Activated T-cell treated with anti-CD3 and anti-CD28 coated beads for 48 hours (primary cell): ENCODE results near the gene TBCE.

Source experiments
- DNase-seq: peaks from one replicate; pipeline ENCODE4 v3.0.0-alpha.2; 2020; ENCODE audit warnings: low read depth

TBCE gene, protein sequence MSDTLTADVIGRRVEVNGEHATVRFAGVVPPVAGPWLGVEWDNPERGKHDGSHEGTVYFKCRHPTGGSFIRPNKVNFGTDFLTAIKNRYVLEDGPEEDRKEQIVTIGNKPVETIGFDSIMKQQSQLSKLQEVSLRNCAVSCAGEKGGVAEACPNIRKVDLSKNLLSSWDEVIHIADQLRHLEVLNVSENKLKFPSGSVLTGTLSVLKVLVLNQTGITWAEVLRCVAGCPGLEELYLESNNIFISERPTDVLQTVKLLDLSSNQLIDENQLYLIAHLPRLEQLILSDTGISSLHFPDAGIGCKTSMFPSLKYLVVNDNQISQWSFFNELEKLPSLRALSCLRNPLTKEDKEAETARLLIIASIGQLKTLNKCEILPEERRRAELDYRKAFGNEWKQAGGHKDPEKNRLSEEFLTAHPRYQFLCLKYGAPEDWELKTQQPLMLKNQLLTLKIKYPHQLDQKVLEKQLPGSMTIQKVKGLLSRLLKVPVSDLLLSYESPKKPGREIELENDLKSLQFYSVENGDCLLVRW

DNA sequence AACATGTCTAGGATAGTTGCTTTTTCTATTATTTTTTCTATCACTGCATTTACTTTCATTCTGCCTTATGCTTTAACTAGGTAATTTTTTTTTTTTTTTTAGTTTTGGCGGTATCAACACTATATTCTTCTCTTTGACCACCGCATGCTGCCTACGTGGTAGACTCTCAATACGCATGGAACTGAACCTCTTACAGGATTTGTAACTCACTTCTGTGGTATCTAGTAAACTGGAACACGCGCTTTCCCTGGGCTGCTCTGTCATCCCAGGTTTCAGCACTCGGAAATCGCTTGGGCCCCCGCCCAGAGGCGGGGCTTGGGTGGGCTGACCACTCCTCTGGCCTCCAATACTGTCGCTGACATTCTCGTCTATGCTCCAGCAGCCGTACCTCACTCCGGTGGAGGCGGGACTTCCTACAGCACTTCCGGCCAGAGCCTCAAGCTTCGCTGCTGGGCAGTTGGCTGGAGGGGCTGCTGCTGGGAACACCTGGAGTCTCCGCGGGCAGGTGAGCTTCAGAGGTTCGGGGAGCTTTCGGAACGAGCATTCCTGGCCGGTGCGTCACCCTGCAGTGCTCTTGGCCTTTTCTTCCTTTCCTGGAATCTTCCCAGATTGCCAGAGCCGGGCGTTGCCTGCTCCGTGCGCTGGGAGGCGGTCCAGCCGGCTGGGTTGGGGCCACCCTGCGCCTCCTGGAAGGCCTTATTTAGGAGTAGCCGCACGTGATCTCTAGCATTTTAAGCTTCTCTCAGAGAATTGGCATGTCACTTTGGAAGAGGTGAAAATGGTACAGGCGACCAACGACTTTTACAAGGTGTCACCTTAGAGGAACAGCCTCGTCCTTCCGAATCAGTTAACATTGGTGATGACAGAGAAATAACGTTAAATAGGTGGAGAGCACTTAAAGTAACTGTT, at the start of gene TBCE:
TSS of gene TBCE (plus strand) at position 428 of the 909 bp plus-strand sequence. CDS start 12,623 bp downstream, outside the sequence.
- peak; percentile 89 for DNase-seq

DNA sequence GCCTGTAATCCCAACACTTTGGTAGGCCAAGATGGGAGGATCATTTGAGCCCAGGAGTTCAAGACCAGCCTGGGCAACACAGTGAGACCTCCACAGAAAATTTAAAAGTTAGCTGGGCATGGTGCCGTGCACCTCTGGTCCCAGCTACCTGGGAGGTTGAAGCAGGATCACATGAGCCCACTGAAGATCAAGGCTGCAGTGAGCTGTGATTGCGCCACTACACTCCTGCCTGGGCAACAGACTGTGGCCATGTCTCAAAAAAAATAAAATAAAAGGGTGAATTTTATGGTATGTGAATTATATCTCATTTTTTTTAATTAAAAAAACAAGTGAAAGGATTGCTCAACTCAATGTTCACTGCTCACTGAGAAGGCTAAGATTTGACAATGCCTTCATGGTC, 48.0 kb upstream of the TBCE start:
- DNase-seq: no peak

DNA sequence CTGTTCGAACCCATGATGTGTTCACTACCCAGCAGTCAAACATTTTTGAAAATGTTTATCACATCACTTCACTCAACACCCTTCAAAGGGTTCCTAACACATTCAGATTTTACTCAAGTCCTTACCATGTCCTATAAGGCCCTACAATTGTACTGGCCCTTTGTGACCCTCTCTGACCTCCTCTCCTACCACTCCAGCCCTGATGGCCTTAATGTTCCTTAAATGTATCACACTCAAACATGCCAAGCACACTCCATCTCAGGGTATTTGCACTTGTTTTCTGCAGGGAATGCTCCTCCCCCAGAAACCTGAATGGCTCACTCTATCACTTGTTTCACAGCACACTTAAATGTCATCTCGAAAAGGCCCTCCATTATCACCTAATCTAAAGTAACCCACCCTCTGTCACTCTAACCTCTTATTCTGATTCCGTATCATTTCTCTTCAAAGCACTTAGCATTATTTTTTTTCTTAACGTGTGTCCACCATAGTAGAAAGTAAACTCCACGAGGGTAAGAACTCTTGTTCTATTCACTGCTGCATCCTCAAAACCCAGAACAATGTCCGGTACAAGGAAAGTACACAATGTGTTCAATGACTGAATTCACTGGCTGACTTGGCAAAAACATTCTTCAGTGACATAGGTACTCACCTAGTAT, 46.6 kb upstream of the TBCE start:
- DNase-seq: no peak

DNA sequence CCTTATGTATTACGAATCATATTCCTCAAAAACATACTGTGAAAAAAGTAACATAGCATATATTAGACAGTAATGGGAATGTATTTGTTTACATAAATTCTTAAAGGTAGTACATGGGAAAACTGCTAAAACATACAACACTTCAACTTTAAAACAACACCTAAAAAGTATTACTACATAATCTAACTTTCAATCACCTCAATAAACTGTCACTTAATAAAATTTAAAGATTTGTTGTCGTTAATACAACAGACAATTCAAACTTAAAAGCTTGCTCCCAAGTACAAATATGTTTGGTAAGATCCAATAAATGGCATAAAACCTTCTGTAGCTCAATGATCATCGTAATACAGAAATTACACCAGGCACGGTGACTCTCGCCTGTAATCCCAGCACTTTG, 42.9 kb upstream of the TBCE start:
- no peak for DNase-seq

DNA sequence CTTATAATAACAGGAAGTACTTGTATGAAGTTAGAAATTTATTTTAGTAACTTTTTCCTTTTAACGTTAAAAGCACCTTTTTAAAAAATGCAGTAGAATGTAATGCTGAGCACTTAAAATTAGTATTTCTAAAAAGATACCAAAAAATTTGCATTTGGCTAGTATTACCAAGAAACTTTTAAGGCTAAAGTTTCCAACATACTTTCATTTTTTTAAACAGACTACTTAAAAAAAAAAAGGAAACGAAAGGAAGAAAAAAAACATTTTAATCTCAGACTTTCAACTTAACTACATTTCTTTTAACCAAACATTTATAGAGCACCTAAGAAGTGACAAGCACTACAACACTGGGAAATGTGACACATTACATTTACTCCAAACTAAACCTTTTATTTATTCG, 42.1 kb upstream of the TBCE start:
- DNase-seq: no peak

DNA sequence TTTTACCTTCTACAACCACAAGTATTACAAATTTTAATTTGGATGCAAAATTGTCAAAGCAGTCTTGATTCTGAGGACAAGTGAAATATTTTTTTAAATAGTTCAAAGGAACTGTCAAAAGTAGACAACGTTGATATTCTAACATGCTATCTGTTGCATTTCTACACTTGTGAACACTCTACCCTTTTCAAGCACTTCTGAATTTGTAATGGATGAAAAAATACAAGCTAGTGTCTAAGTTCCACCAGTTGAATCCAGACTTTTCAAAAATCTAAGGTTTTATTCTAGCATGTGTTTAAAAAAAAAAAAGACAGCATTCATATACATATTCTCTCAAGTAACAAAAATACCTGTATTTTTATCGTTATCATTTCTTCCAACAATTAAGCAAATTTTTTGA, 41.4 kb upstream of the TBCE start:
- no peak for DNase-seq

DNA sequence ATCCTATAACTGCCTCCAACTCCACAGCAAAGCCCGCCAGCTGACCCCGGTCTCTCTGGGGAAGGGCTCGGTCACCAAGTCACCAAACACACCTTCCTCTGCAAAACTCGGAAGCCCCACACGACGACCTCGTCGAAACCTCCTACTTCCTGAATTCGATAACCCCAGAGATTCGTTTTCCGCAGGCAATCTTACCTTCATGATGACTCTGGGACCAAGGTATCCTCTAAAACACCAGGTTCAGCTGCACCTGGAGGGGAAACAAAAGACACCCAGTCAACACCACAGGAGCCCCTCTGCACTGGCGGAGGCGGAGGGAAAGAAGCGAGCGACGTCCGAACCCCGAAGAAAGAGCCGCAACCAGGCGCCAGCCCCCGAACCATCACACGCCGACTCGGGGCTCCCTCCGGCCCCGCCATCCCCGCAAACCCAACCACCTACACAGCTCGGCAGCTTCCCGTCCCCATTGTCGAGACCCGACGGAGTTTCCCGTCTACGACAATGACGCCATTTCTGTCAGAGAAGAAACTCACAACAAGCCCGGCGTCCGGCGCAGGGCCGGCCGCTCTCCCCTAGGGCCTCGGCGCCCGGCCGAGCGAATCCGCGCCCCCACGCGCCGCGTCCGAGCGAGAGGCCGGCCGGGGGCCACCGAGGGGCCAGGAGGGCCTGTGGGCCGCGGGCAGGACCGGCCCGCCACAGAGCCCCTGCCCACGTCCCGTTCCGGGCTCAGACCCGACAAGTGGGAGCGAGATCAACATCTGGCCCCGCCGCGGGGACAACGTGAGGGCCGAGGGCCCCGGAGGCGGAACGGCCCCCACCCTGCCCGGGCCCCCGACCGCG, 40.3 kb upstream of the TBCE start:
- peak; percentile 53 for DNase-seq

DNA sequence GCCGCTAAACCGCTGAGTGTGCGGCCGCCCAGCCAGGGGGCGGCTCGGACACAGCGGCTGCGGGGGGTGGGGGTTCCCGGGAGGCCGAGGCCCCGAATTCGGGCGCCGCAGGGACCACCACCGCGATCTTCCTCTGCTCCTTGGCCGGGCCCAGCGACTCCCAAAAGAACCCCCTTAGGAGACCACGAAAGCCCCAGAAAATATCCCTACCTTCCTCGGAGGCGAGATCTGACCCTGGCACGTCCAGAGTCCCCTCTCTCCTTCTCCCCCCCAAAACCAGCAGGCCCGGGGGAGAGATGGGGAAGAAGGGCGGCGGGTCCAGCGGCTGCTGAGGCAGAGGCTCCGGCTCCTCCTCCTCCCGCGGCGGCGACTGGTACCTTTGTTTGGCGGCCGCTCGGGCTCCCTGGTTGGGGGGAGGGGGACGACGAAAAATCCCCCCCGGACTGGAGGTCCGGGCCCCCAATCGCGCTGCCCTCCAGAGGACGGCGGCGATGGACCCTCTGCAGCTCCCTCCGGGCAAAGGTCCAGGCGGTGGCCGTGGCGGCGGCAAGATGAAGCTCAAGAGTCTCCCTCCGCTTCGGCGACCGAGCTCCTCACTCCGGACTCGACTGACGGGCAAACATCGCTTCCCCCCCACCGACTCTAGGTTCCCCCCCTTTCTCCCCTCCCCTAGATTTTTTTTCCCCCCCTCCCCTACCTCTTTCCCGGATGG, 39.5 kb upstream of the TBCE start, which contains the start of gene ARID4B:
TSS of gene ARID4B (minus strand) at position 621 of the 712 bp plus-strand sequence. CDS start 1,260 bp downstream, outside the sequence.
- peak; percentile 62 for DNase-seq

DNA sequence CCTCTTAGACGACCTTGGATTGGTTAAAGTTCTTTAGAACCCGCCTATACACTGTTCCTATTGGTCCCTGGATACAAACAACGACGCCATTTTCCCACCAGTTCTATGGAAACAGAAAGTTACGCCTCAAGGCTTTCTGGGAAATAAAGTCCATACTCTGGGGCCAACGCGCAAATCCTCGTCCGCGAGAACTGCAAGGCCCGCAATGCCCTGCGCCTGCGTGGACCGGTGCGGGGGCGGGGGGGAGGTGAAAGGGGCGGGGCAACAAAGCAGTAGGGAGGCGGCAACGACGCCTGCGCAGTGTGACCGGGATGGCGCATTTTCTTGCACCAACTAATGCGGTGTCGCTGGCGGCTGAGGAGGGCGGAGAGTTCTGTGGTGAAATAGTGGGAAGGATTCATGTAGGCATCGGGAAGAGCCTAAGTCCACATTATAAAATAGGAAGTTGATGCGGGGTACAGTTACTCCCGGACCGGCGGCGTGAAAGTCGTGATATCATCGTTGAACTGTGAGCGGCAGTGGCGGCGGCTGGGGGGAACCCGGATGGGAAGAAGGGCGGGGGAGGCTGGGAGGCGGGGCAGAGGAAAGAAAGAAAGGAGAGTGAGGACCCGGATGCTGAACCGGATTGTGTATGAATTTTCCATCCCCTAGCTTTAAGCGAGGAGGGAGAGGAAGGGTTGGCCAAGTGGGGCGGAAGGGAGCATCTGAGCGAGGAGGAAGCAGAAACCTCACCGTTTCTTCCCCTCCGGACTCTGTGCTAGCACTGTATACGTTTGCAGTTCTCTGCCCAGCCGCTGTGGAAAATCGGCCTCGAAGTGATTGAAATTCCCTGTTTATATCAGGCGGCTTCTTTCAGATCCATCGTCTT, 38.7 kb upstream of the TBCE start, which contains the start of gene GGPS1:
TSS of gene GGPS1 (plus strand) at position 300 of the 868 bp plus-strand sequence. CDS start 6,695 bp downstream, outside the sequence.
- DNase-seq: peak; percentile 97

DNA sequence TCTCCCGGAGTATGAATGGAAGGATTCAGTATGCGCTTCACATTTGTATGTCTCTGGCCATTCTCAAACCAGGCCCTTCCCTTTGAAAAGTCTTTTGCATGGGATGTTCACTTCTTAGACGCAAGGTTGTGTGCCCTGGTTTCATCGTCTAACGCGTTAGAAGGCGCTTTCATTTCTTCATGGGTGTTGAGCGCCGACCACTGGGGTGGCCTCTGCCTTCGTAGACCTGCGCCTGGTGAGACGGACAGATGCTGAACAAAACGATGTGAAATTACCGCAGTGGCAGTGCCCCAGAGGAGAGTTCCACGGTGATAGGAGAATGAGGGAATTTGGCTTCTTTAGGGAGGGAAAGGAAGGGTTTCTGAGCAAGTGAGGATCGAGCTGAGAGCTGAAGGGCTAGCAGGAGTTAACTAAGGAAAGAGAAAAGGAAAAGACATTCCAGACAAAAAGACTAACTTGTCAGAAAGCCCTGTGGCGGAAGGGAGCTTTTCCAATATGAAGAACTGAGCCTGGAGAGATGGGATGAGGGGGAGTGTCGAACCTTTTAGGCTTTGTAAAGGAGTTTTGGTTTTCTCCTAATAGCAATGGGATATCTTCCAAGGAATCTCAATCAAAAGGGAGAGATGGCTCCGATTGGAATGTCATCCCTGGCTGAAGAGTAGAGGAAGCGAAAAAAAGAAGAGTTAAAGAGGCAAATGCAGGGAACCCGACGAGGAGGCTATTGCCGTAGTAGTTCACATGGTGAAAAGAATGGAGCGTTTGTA, 37.9 kb upstream of the TBCE start:
- peak; percentile 25 for DNase-seq

DNA sequence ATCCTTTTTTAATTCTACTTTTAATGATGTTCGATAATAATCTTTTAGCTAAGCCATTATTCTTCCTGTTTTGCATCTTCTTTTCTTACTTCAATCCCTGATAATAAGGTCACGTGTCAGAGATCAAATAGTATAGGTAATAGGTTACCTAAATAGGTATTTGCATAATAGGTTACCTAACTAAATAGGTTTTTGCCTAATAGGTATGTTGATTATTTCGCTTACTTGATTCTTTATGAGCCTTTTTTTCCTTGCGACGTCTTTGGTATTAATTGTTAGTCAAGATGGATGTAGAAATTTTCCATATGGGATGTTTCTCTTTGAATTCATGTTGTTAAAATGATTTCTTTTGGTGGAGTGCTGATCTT, 36.3 kb upstream of the TBCE start:
- no peak for DNase-seq

DNA sequence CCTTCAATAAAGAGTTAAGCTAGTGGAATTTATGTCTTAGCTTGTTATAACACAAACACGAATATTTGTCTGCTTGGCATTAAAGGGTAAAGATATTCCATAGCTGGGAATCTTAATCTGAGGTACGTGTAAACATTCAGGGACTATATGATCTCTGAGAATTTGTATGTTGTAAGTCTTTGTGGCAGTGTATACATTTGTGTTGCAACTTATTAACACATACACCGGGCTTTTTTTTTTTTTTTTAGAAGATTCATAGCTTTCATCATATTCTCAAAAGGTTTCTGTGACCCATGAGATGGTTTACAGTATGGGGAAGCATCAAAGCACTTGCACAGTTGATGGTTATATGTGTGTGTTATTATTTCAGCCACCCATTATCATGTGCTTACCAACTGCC, 35.8 kb upstream of the TBCE start:
- DNase-seq: no peak

DNA sequence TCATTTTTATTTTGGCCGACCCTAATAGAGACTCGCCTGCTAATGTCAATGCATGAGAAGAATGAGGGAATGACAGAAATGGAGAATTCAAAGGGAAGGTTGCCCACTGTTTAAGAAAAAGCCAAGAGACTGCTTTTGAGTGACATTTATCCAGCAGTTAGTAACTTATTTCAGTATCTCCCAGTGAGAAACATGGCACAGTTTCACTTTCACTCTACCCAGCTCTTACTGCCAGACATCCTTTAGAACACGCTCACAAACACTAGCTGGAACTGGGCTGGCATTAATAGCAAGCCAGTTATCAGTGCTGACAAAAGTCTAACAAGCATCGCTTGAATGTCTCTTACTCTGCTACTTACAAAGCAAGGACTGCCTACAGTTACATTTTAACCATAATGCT, 30.3 kb upstream of the TBCE start:
- no peak for DNase-seq

DNA sequence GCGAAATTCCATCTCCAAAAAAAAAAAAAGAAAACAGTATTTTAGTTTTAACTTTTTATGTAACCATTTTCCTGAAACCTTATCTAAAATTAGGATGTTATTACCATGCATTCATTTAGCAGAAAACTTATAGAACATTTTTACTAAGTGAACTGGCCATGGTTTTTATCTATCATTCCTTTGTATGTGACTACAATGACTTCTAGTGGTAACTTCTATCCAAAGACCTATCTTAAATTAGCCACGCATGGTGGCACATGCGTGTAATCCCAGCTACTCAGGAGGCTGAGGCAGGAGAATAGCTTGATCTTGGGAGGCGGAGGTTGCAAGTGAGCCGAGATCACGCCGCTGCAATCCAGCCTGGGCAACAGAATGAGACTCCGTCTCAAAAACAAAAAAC, 27.5 kb upstream of the TBCE start:
- DNase-seq: no peak

DNA sequence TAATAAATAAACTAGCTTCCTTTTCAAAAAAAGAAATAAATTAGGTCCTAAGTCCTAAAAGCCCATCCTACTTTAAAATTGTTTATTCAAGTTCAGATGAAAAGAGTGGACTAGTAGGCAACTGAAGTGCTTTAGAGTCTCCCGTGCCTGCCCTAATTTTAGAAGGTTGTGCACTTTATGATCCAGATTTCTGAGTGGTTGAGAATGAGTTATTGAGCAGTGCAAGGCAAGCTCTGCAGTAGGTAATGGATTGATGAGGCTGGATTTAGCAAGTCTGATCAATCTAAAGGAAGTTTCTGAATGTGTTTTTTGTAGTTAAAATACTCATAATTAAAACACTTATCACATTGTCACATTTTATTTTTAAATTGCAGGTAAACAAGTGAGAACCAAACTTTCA, 25.9 kb upstream of the TBCE start:
- DNase-seq: no peak

DNA sequence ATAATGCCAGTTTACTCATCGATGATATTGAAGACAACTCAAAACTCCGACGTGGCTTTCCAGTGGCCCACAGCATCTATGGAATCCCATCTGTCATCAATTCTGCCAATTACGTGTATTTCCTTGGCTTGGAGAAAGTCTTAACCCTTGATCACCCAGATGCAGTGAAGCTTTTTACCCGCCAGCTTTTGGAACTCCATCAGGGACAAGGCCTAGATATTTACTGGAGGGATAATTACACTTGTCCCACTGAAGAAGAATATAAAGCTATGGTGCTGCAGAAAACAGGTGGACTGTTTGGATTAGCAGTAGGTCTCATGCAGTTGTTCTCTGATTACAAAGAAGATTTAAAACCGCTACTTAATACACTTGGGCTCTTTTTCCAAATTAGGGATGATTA, 25.2 kb upstream of the TBCE start:
- no peak for DNase-seq

DNA sequence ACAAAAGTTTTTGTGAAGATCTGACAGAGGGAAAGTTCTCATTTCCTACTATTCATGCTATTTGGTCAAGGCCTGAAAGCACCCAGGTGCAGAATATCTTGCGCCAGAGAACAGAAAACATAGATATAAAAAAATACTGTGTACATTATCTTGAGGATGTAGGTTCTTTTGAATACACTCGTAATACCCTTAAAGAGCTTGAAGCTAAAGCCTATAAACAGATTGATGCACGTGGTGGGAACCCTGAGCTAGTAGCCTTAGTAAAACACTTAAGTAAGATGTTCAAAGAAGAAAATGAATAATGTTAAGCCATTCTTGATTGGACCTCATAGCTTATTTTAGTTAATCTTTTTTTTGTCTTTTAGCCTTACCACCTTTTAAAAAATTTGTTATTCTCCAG, 24.8 kb upstream of the TBCE start:
- DNase-seq: no peak

DNA sequence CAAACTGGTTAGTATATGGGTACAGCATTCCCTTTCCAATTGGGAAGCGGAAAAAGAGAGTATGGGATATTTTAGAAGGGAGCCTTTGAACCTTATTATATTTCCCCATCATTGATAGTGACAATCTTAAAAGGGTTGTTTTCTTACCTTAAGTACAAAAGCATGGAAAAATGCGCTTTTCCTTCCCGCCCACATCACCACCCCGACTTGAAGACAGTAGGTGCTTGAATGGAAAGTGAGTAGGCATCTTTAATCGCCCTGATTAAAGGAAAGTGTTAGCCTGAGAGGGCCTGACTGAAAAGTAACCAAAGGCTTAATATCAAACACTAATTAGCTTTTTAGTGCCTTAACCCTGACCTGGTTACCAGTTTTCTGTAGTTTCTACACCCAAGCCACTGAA, 23.5 kb upstream of the TBCE start:
- DNase-seq: no peak

DNA sequence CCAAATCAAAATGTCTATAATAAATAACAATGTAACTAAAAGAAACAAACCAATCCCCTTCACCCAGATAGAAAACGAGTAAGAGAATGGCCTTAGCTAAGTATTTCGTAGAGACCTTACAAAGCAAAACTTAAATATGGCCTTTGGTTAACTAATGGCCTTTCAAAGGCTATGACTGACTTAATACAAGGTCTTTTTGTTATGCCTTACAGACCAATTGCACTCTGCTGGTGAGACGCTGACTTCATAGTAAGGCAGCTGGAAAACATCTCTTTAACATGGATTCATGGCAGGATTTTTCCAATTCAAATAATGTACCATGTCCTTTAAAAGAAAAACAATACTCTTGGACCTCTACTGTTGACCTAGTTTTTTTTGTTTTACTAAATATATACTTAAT, 15.8 kb upstream of the TBCE start:
- DNase-seq: no peak
